NK-92 (cell line): ENCODE data around the gene TMEM92.

ENCODE experiments used
- DNase-seq: peaks from one replicate; lab custom pipeline; 2025; ENCODE audit not compliant: unreplicated experiment; lab: John Stamatoyannopoulos, UW

TMEM92 gene

DNA sequence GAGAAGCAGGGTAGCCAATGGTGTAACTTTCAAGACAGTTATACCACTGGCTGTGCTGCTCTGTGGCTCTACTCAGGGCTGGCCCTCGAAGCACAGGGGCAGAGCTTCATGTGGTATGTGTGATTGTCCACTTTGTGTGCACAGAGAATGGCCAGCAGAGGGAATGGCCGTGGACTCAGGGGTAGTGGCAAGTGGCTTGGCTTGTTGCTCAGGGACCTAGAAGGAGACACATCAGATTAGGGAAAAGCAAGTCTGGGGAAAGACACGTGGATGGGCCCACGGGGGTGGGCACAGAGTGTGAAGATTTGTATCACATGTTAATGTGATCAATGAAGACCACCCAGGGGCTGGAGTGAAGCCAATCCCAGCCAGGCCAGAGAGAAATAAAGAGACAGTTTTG, 51.6 kb downstream of the TMEM92 start:
- DNase-seq: no peak

DNA sequence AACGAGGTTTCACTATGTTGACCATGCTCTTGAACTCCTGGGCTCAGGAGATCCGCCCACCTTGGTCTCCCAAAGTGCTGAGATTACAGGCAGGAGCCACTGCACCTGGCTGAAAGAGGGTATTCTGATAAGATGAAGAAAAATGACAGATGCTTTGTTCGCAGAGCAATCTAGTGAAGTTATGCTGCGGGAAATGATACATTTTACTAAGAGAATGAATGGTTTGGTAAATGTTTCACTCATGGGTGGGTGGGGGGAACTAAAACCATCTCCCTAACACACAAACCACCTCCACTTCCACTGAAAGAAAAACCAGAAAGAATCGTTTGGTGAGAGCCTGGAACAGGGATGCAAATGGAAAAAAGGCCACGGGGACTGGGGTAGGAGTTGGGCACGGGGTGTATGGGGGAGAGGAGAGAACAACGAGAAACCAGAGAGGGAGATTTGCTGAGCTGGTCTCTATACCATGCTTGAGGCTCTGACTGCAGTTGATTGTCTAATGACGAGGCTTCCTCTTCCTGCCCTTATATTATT, 52.6 kb downstream of the TMEM92 start:
- no peak for DNase-seq

DNA sequence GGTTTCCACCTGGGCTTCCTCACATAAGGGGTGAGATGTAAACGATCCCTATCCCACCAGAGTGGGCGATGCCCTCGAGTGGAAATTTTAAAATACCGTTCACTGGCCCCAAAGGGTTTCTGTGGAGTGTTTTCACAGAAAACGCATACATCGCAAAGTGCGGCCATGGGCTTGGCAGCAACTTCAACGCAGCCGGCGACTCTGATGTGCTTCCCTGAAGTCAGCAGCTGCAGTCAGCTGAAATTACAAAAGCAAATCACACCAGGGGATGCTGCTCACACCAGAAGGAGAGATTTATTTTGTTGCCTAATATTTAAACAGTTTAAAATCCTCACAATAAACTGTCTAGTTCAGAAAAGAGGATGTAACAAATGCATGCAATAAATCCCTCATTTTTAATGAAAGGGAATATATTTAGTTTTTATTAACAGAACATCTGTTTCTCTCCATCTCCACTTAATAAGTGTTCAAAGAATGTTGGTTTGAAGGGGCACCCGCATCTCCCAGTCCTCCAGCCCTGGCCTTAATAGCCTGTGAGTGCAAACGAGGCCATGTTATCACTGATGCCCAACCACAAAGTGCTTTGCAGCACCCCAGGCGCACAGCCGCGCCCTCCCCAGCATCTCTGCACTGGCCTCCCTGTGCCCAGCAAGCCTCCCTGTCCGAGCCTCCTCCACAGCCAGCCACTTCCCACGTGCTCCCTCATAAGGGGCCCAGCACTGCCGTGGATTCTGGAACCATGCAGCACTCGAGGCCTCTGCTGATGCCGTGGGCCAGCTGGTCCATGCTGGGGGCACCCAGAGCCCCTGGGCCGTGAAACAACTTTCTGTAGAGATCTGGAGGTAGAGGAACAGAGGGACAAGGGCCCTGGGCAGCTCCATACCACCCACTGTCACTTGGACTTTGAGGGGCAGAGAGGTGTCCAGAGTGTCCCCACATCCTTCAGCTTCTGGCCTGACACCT, 54.4 kb downstream of the TMEM92 start:
- DNase-seq: no peak

DNA sequence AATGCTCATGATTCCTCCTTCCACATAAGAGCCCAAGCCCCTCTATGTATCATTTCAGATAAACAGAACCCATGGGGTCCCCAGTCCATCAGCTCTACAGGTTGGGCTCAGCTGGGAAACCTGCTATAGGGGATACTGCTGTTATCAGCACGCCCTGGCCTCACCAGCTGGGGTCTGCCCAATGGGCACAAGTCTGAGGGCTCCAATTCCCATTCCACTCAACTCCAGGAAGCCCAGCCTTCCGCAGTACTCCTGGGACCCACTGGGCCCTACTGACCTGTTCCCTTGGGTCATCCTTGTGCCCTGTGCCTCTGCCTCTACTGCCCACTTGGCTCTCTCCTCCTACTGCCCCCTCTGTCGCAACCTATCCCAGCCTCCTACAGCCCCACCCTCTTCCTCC, 55.5 kb downstream of the TMEM92 start:
- DNase-seq: no peak

DNA sequence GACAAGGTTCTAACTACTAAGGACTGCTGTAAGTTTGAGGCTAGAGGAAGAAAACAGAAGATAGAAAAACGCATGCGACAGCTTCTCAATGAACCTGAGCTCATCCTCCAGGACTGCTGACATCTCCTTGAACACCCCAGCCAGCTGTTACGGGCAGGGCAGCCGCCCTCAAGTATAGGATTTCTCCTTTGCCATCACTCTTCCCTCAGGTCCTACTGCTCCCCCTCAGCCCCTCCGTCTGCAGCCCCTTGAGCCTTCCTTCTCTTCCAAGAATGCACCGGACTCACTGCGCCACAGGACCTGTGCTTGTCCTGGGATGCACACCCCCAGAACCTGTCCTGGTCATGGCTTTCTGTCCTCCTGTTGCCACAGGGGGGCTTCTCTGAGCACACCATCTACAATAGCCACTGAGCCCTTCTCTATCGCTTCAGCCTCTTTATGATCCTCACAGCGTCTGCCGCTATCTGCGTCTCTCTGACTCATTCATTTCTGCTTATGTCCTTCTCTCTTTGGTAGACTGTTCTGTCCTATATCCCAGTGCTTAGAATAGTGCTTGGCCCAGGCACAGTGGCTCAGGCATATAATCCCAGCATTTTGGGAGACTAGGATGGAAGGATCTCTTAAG, 56.0 kb downstream of the TMEM92 start:
- DNase-seq: no peak
